K562 (cell line): ENCODE results near the gene GABPB2. TPM values are rescaled to one million over a fixed set of nuclear protein-coding genes. Genes with fewer than 3 reads are reported as not detected.

ENCODE experiments used
- FOSL1 ChIP-seq: fragments of 200-800 bp; sonication (Bioruptor generic); conservative IDR thresholded peaks from 2 replicates; pipeline ENCODE4 v1.6.1; 2016; ENCODE audit warnings: missing genetic modification characterization, missing compliant biosample characterization
- HMG20A ChIP-seq: fragments of 450-650 bp; formaldehyde crosslinking; conservative IDR thresholded peaks from 2 replicates; pipeline ENCODE4 v1.4.0; 2020; ENCODE audit warnings: mild to moderate bottlenecking, mixed read lengths
- KAT2B ChIP-seq: IDR thresholded peaks from one replicate; pipeline ENCODE4 v1.6.1; 2012; ENCODE audit warnings: low read depth, mild to moderate bottlenecking, control low read depth, inconsistent platforms, low read length, moderate library complexity
- L3MBTL2 ChIP-seq: fragments of 450-650 bp; IDR thresholded peaks from 2 replicates; pipeline ENCODE4 v1.6.1; 2016; ENCODE audit warnings: mild to moderate bottlenecking, moderate library complexity
- MECOM ChIP-seq: fragments of 250-450 bp; sonication (Bioruptor Pico); IDR thresholded peaks from 2 replicates; pipeline ENCODE4 v1.8.0; 2022; ENCODE audit warnings: inconsistent platforms
- MTA2 ChIP-seq: fragments of 450-650 bp; IDR thresholded peaks from 2 replicates; pipeline ENCODE4 v1.6.1; 2016; ENCODE audit warnings: low read depth
- NCOA6 ChIP-seq: fragments of 450-650 bp; IDR thresholded peaks from 2 replicates; pipeline ENCODE4 v1.6.1; 2017; ENCODE audit warnings: mild to moderate bottlenecking
- NFE2 ChIP-seq: IDR thresholded peaks from 2 replicates; pipeline ENCODE4 v1.6.1; 2014; ENCODE audit warnings: antibody characterized with exemption, low read depth
- NFYB ChIP-seq: IDR thresholded peaks from 2 replicates; pipeline ENCODE4 v1.6.1; 2011; ENCODE audit warnings: mild to moderate bottlenecking, moderate library complexity; ENCODE audit not compliant: insufficient read length; ENCODE audit errors: extremely low read depth
- SP1 ChIP-seq: sonication (generic); formaldehyde crosslinking; IDR thresholded peaks from 2 replicates; pipeline ENCODE4 v1.8.1; 2022; ENCODE audit warnings: mild to moderate bottlenecking, missing genetic modification reagents
- ZC3H4 ChIP-seq: sonication (generic); formaldehyde crosslinking; IDR thresholded peaks from 2 replicates; pipeline ENCODE4 v1.9.0; 2021; ENCODE audit warnings: missing genetic modification reagents, borderline replicate concordance
- ZNF197 ChIP-seq: fragments of 200-800 bp; sonication (Bioruptor generic); IDR thresholded peaks from 2 replicates; pipeline ENCODE4 v1.6.1; 2016; ENCODE audit warnings: low read depth, missing genetic modification characterization, missing compliant biosample characterization
- polyA plus RNA-seq, 8 experiments: library from polyadenylated mRNA; depleted of rRNA in 4 of 8; stranded (reverse) in 5 of 8; unstranded in 3 of 8; fragments of >200 nt; fragmentation: Nextera tagmentation in 2 of 8; fragmentation: Illumina TruSeq in 1 of 8; extraction: Ambion mirVana in 2 of 8; extraction: Trizol in 1 of 8; gene quantifications; 2 replicates each; pipeline versions ENCODE4 v1.2.1 to v1.2.3, GENCODE V29; 2011 to 2014; ENCODE audit warnings: inconsistent platforms in 1 of 8, missing spikeins in 1 of 8
- total RNA-seq, 7 experiments: library from RNA; depleted of rRNA in 6 of 7; stranded (reverse); fragments of >200 nt in 6 of 7; fragmentation: Illumina TruSeq in 2 of 7; extraction: Trizol in 2 of 7; gene quantifications; 2 replicates each; pipeline versions ENCODE4 v1.2.1 to v1.2.3, GENCODE V29; 2011 to 2021; ENCODE audit warnings: low replicate concordance in 1 of 7
- TF ChIP-seq, protein P1 (sequence below): fragments of 250-450 bp; sonication (Bioruptor Pico); IDR thresholded peaks from 2 replicates; pipeline ENCODE4 v1.5.0; 2021; ENCODE audit warnings: mild to moderate bottlenecking, moderate library complexity
- TF ChIP-seq, protein P2 (sequence below), 2 experiments: fragments of 250-450 bp in 1 of 2; fragments of 450-650 bp in 1 of 2; sonication (Bioruptor Pico) in 1 of 2; IDR thresholded peaks; 2 replicates each; pipeline versions ENCODE4 v1.6.1 to v1.8.0; 2016 to 2021; ENCODE audit warnings: mild to moderate bottlenecking in 2 of 2, moderate library complexity in 2 of 2, missing compliant biosample characterization in 1 of 2, missing genetic modification characterization in 1 of 2
- TF ChIP-seq, protein P3 (sequence below): fragments of 250-450 bp; sonication (Bioruptor Pico); IDR thresholded peaks from 2 replicates; pipeline ENCODE4 v1.5.0; 2022; ENCODE audit warnings: mild to moderate bottlenecking
- TF ChIP-seq, protein P4 (sequence below): fragments of 250-450 bp; sonication (Bioruptor Pico); IDR thresholded peaks from 2 replicates; pipeline ENCODE4 v1.4.0; 2020
- TF ChIP-seq, protein P5 (sequence below): fragments of 450-650 bp; formaldehyde crosslinking; IDR thresholded peaks from 2 replicates; pipeline ENCODE4 v1.4.0; 2022; ENCODE audit warnings: mild to moderate bottlenecking, moderate library complexity
- TF ChIP-seq, protein P6 (sequence below), 2 experiments: fragments of 450-650 bp; IDR thresholded peaks; 2 replicates each; pipeline ENCODE4 v1.6.1; 2016

GABPB2 gene
- total and polyA plus RNA-seq, 9 of the 15 experiments (the other 6 are each of a cell fraction or from before 2014, with no cell fraction given): 2.2 to 13.3 (median 6.1) TPM

DNA sequence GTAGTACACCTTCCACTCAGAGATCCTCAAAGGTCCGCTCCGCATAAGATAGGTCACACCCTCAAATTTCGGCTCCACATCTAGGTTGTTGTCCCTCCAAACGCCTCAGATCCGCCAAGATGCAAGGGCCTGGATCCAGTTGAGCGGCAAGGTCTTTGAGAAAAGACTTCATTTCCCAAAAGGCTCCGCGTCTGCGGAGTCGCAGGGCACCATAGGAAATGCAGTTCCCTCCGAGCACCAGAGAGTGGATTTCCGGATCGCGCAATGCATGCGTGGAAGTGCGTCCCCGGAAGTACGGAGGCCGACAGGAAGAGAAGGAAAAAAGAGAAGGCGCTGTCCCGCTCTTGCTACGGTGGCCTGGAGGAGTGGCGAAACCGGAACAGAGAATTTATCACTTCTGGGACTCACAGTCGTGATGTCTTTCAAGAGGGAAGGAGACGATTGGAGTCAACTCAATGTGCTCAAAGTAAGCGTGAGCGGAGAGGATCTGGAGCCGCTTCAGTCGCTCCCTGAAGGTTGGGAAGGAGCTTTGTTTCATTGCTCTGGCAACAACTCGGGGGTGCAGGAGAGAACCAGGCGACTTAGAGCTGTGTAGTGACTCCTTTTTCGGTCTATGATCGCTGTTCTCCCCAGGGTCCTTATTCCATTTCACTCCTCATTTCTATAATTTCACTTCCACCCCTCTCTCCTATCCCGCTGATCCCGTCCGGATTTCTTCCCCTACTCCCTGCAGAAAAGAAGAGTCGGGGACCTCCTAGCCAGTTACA, 95.4 kb downstream of the GABPB2 start, which contains the start of the genes LYSMD1 and SCNM1 (continued):
- TF ChIP-seq FOSL1 (peak; percentile 53; the same call in 1 of the 2 replicates), SP1 (CRISPR knock-in tag) (peak; percentile 86), NFYB (no peak), HMG20A (CRISPR knock-in tag) (no peak), ZC3H4 (no peak), KAT2B (no peak), ZNF197 (CRISPR knock-in tag) (peak; percentile 96), L3MBTL2 (peak; percentile 65), MECOM (CRISPR knock-in tag) (no peak), MTA2 (no peak), NFE2 (no peak; the same call in 1 of the 2 replicates), NCOA6 (no peak)
- TF ChIP-seq, protein P1, sequence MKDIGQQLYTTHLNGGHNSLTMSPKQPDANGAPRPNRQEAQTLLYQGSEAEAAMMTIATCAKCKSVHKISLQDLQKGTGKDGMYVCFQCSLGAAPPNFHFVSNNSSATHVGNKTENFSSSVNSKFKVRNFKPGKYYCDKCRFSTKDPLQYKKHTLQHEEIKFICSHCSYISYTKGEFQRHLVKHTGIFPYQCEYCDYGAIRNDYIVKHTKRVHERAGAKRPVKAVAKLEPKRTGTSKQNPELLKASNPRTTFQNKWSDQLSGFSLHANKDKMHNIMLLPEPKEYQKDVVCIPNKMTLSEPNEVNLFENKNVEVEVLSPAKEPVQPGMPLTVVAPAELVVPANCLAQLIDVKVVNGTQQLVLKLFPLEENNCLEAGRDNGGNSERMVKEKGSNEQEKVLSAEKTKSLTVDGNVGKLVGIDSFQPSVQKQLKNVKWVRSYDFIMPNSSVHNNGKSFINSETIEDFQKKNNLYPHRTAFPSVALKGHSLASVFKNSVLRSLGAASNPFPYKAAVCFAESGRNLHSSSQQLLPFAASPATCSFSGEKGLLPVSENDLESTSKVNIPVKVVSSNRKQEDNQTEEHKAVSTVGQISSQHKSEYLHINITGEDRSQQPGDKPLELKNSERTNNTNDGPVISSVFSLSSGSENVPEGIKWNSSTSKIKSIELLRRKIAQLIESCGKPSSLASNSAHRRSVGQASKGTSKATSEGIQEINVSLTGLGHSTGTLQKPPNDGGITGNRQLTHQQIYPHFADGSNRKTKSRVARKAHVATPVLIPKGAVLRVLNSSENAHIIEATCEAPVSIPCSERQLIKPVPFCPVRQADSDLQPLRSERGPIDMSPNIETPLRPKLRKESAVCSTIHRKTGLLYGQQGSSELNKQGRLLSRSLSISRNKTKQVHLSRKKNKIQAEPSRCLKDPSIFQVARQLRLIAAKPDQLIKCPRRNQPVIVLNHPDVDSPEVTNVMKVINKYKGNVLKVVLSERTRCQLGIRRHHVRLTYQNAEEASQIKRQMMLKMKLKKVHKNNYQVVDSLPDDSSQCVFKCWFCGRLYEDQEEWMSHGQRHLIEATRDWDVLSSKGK (CRISPR knock-in tag): no peak
- TF ChIP-seq, protein P2, sequence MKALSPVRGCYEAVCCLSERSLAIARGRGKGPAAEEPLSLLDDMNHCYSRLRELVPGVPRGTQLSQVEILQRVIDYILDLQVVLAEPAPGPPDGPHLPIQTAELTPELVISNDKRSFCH (CRISPR knock-in tag; IDR thresholded peaks at IDR 0.05): no peak
- TF ChIP-seq, protein P2 (tag; IDR thresholded peaks at IDR 0.05): peak; percentile 75
- TF ChIP-seq, protein P3, sequence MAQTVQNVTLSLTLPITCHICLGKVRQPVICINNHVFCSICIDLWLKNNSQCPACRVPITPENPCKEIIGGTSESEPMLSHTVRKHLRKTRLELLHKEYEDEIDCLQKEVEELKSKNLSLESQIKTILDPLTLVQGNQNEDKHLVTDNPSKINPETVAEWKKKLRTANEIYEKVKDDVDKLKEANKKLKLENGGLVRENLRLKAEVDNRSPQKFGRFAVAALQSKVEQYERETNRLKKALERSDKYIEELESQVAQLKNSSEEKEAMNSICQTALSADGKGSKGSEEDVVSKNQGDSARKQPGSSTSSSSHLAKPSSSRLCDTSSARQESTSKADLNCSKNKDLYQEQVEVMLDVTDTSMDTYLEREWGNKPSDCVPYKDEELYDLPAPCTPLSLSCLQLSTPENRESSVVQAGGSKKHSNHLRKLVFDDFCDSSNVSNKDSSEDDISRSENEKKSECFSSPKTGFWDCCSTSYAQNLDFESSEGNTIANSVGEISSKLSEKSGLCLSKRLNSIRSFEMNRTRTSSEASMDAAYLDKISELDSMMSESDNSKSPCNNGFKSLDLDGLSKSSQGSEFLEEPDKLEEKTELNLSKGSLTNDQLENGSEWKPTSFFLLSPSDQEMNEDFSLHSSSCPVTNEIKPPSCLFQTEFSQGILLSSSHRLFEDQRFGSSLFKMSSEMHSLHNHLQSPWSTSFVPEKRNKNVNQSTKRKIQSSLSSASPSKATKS: no peak
- TF ChIP-seq, protein P4, sequence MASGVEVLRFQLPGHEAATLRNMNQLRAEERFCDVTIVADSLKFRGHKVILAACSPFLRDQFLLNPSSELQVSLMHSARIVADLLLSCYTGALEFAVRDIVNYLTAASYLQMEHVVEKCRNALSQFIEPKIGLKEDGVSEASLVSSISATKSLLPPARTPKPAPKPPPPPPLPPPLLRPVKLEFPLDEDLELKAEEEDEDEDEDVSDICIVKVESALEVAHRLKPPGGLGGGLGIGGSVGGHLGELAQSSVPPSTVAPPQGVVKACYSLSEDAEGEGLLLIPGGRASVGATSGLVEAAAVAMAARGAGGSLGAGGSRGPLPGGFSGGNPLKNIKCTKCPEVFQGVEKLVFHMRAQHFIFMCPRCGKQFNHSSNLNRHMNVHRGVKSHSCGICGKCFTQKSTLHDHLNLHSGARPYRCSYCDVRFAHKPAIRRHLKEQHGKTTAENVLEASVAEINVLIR (CRISPR knock-in tag): peak; percentile 70; the same call in 1 of the 2 replicates
- TF ChIP-seq, protein P5, sequence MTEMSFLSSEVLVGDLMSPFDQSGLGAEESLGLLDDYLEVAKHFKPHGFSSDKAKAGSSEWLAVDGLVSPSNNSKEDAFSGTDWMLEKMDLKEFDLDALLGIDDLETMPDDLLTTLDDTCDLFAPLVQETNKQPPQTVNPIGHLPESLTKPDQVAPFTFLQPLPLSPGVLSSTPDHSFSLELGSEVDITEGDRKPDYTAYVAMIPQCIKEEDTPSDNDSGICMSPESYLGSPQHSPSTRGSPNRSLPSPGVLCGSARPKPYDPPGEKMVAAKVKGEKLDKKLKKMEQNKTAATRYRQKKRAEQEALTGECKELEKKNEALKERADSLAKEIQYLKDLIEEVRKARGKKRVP (CRISPR knock-in tag): no peak
- TF ChIP-seq, protein P6, sequence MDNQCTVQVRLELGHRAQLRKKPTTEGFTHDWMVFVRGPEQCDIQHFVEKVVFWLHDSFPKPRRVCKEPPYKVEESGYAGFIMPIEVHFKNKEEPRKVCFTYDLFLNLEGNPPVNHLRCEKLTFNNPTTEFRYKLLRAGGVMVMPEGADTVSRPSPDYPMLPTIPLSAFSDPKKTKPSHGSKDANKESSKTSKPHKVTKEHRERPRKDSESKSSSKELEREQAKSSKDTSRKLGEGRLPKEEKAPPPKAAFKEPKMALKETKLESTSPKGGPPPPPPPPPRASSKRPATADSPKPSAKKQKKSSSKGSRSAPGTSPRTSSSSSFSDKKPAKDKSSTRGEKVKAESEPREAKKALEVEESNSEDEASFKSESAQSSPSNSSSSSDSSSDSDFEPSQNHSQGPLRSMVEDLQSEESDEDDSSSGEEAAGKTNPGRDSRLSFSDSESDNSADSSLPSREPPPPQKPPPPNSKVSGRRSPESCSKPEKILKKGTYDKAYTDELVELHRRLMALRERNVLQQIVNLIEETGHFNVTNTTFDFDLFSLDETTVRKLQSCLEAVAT (IDR thresholded peaks at IDR 0.05): no peak; a peak in 1 of 4 replicates
